HAP-1 (cell line): ENCODE measurements around the gene IPO4.

Experiments
- DNase-seq, 2 experiments: peaks; one replicate each; pipeline ENCODE4 v3.0.0-alpha.2; 2016 to 2020; ENCODE audit warnings: low spot score in 2 of 2
- H3K27me3 ChIP-seq: fragments of 250-450 bp; sonication (Bioruptor Pico); 2 replicates; pipeline ENCODE4 v1.5.1; 2020; ENCODE audit warnings: low read depth, mild to moderate bottlenecking, moderate library complexity
- H3K36me3 ChIP-seq: fragments of 250-450 bp; sonication (Bioruptor Pico); replicated peaks from 2 replicates; pipeline ENCODE4 v1.5.1; 2020; ENCODE audit warnings: mild to moderate bottlenecking
- H3K4me1 ChIP-seq: fragments of 250-450 bp; sonication (Bioruptor Pico); 2 replicates; pipeline ENCODE4 v1.5.1; 2020; ENCODE audit warnings: mild to moderate bottlenecking
- H3K4me3 ChIP-seq: fragments of 250-450 bp; sonication (Bioruptor Pico); 2 replicates; pipeline ENCODE4 v1.5.1; 2020; ENCODE audit warnings: mild to moderate bottlenecking, moderate library complexity
- H3K9me3 ChIP-seq: fragments of 250-450 bp; sonication (Bioruptor Pico); 2 replicates; pipeline ENCODE4 v1.5.1; 2020; ENCODE audit warnings: mild to moderate bottlenecking, moderate library complexity
- in situ Hi-C: fragments of 300-500 bp; cut with MboI; formaldehyde crosslinking; loops from 3 replicates; pipeline ENCODE4 v1.14.3; 2020; ENCODE audit warnings: low sequenced_read_pairs, inconsistent platforms, mixed read lengths

Gene IPO4

GRCh38 chr14:24188251-24189058 is at the start of gene IPO4:
IPO4 (minus strand) TSS chr14:24188816; CDS start chr14:24188787, 29 bp downstream.
- H3K9me3 ChIP-seq, result no peaks in the 10 kb centered on the region
- H3K27me3 ChIP-seq, result no peaks in the 10 kb centered on the region
- DNase-seq, result peak; percentile 95 to 98
- peak within 1 kb of the TSS; percentile 88 for H3K4me3 ChIP-seq
- peaks cover 8% of the 10 kb centered on the region; the same call in 1 of the 2 replicates for H3K4me1 ChIP-seq
- in situ Hi-C loops, result no loop called here
- H3K36me3 ChIP-seq, result peaks cover 44% of the 10 kb centered on the region

GRCh38 chr14:24238123-24238522 is 49.5 kb upstream of the IPO4 start:
- Histone ChIP-seq H3K36me3 (peaks cover 65% of the 10 kb centered on the region), H3K9me3 (no peaks in the 10 kb centered on the region), H3K4me1 (peaks cover 16% of the 10 kb centered on the region), H3K27me3 (no peaks in the 10 kb centered on the region), H3K4me3 (no peak overlapping the region)
- in situ Hi-C loops, result no loop called here
- no peak for DNase-seq

- peaks cover 16% of the 10 kb centered on the region for H3K4me1 ChIP-seq
- in situ Hi-C loops, result no loop called here
- DNase-seq, result no peak
- H3K4me3 ChIP-seq, result no peak overlapping the region
- no peaks in the 10 kb centered on the region for H3K9me3 ChIP-seq
- peaks cover 65% of the 10 kb centered on the region for H3K36me3 ChIP-seq
- H3K27me3 ChIP-seq, result no peaks in the 10 kb centered on the region
These were observed 48.9 kb upstream of the IPO4 start for GRCh38 chr14:24237463-24237955.

- H3K36me3 ChIP-seq, result peaks cover 65% of the 10 kb centered on the region
- H3K27me3 ChIP-seq, result no peaks in the 10 kb centered on the region
These were observed 48.3 kb upstream of the IPO4 start for GRCh38 chr14:24236689-24237462.

GRCh38 chr14:24235804-24236688 is 47.4 kb upstream of the IPO4 start:
- in situ Hi-C loops, result no loop called here

More at GRCh38 chr14:24236689-24237462, 48.3 kb upstream of the IPO4 start:
- peaks cover 16% of the 10 kb centered on the region for H3K4me1 ChIP-seq
- no peaks in the 10 kb centered on the region for H3K9me3 ChIP-seq
- no peak overlapping the region for H3K4me3 ChIP-seq
- in situ Hi-C loops, result no loop called here
- no peak for DNase-seq

GRCh38 chr14:24234095-24235005 is 45.7 kb upstream of the IPO4 start:
- Histone ChIP-seq H3K9me3 (no peaks in the 10 kb centered on the region), H3K4me1 (peaks cover 14% of the 10 kb centered on the region), H3K36me3 (peaks cover 51% of the 10 kb centered on the region), H3K27me3 (no peaks in the 10 kb centered on the region), H3K4me3 (peak overlapping the region; percentile 71)
- no peak for DNase-seq
- in situ Hi-C loops, result no loop called here

More at GRCh38 chr14:24235804-24236688, 47.4 kb upstream of the IPO4 start:
- peaks cover 65% of the 10 kb centered on the region for H3K36me3 ChIP-seq
- DNase-seq, result no peak
- peaks cover 15% of the 10 kb centered on the region for H3K4me1 ChIP-seq
- no peaks in the 10 kb centered on the region for H3K27me3 ChIP-seq
- H3K4me3 ChIP-seq, result no peak overlapping the region
- no peaks in the 10 kb centered on the region for H3K9me3 ChIP-seq

- peaks cover 14% of the 10 kb centered on the region for H3K4me1 ChIP-seq
- H3K36me3 ChIP-seq, result peaks cover 45% of the 10 kb centered on the region
- DNase-seq, result peak in 1 of 2 experiments; percentile 28
- no peaks in the 10 kb centered on the region for H3K27me3 ChIP-seq
- H3K9me3 ChIP-seq, result no peaks in the 10 kb centered on the region
- in situ Hi-C loops, result no loop called here
- peak overlapping the region; percentile 71 for H3K4me3 ChIP-seq
These were observed 44.9 kb upstream of the IPO4 start for GRCh38 chr14:24233538-24233866.

- H3K27me3 ChIP-seq, result no peaks in the 10 kb centered on the region
- H3K9me3 ChIP-seq, result no peaks in the 10 kb centered on the region
- peaks cover 41% of the 10 kb centered on the region for H3K36me3 ChIP-seq
- peaks cover 14% of the 10 kb centered on the region for H3K4me1 ChIP-seq
- in situ Hi-C loops, result no loop called here
- peak; percentile 80 to 86 for DNase-seq
- H3K4me3 ChIP-seq, result peak within 1 kb of the TSS; percentile 71
These were observed 44.3 kb upstream of the IPO4 start, which contains the start of gene GMPR2 for GRCh38 chr14:24232645-24233537. GMPR2 (plus strand) TSS chr14:24232929; CDS start chr14:24233254, 325 bp downstream.

GRCh38 chr14:24232121-24232644 is 43.6 kb upstream of the IPO4 start, which contains the start of gene NEDD8:
NEDD8 (minus strand) TSS chr14:24232367; CDS start chr14:24232267, 100 bp downstream.
- in situ Hi-C loops, result no loop called here
- Histone ChIP-seq H3K4me1 (peaks cover 18% of the 10 kb centered on the region), H3K36me3 (peaks cover 41% of the 10 kb centered on the region), H3K9me3 (no peaks in the 10 kb centered on the region), H3K4me3 (peak within 1 kb of the TSS; percentile 71), H3K27me3 (no peaks in the 10 kb centered on the region)
- peak; percentile 85 to 94 for DNase-seq

GRCh38 chr14:24231263-24232120 is 42.9 kb upstream of the IPO4 start:
- Histone ChIP-seq H3K4me1 (peaks cover 19% of the 10 kb centered on the region), H3K36me3 (peaks cover 36% of the 10 kb centered on the region), H3K9me3 (no peaks in the 10 kb centered on the region), H3K27me3 (no peaks in the 10 kb centered on the region), H3K4me3 (peak overlapping the region; percentile 71)
- peak in 1 of 2 experiments; percentile 28 for DNase-seq
- in situ Hi-C loops, result no loop called here

- no peaks in the 10 kb centered on the region for H3K27me3 ChIP-seq
- DNase-seq, result no peak
- no peak overlapping the region for H3K4me3 ChIP-seq
- in situ Hi-C loops, result no loop called here
- peaks cover 17% of the 10 kb centered on the region for H3K4me1 ChIP-seq
- H3K36me3 ChIP-seq, result peaks cover 20% of the 10 kb centered on the region
- H3K9me3 ChIP-seq, result no peaks in the 10 kb centered on the region
These were observed 40.3 kb upstream of the IPO4 start for GRCh38 chr14:24228902-24229301.
